Measurements from ENCODE around the gene ZNF273. TPM values are rescaled to one million over a fixed set of nuclear protein-coding genes. Genes with fewer than 3 reads are reported as not detected.

The ZNF273 gene
- total and polyA plus RNA-seq, 10 of the 15 experiments (the other 5 are each of a cell fraction or from before 2014, with no cell fraction given), result 4.8 to 12.3 (median 7.8) TPM

DNA sequence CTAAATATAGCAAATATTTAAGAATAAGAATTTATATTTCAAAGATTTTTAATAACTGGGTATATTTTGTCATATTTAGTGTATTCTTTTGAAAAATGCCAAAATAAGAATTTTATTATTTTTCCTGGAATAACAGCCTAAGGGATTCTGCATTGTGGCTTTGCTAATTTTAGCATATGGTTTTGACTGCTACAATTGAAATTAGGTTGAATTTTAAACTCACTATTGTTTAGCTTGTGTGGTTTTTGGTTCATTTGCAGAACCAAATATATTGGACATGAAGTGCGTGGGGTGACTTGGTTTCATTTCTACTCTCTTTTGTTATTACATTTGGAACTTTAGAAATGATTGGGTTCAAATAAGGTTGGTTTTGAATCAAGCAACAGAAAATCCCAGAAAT, 35.5 kb downstream of the ZNF273 start:
- Histone ChIP-seq H3K36me3 (ENCODE audit: control insufficient read depth in 2 of 2, insufficient read depth in 2 of 2, low read length in 1 of 2) (no peaks in the 10 kb centered on the region), H3K9ac (ENCODE audit: control insufficient read depth, insufficient read depth, low read length) (no peak overlapping the region), H2AFZ (ENCODE audit: control insufficient read depth, low read depth, low read length) (no peak overlapping the region), H3K4me1 (ENCODE audit: control insufficient read depth, insufficient read depth, low read length) (no peaks in the 10 kb centered on the region), H4K20me1 (ENCODE audit: control insufficient read depth, insufficient read depth) (no peaks in the 10 kb centered on the region), H3K79me2 (ENCODE audit: control insufficient read depth, insufficient read depth, low read length) (no peaks in the 10 kb centered on the region), H3K27ac (ENCODE audit: control insufficient read depth, insufficient read depth) (no peak overlapping the region), H3K4me3 (no peak overlapping the region), H3K4me2 (ENCODE audit: control insufficient read depth, insufficient read depth) (no peak overlapping the region), H3K9me3 (replicated peaks; ENCODE audit: control insufficient read depth, insufficient read depth, low read length) (no peaks in the 10 kb centered on the region; the same call in 1 of the 3 replicates), H3K27me3 (replicated peaks in 1 of 2; ENCODE audit: control insufficient read depth in 2 of 2, insufficient read depth in 2 of 2, low read length in 1 of 2) (no peaks in the 10 kb centered on the region)
- intact Hi-C loops (cut with micrococcal nuclease; ENCODE audit: unreplicated experiment), result no loop called here
- no peak for ATAC-seq
- no TSS peak for BruUV-seq (replicated peaks)
- in situ Hi-C loops (cut with MboI), result no loop called here
- no peak for FAIRE-seq
- ChIA-PET SMC1A (ENCODE audit: uncharacterized antibody, unreplicated experiment) (interaction anchor here (1.6 kb wide), 1 partner anchor 12 kb away, joined by 6 read pairs; no protein-coding TSS in a partner anchor), CTCF (interaction anchor here (1.4 to 2.8 kb wide), 2 partner anchors 11 to 12 kb away, joined by 4 to 8 read pairs; no protein-coding TSS in a partner anchor), POLR2A (no interaction called here), RAD21 (ENCODE audit: unreplicated experiment) (interaction anchor here (0.9 kb wide), 1 partner anchor 13 kb away, joined by 3 read pairs; no protein-coding TSS in a partner anchor)
- no peak for DNase-seq (ENCODE audit: low read depth, low spot score)
- 95% methylated on average over 1 of the region's 1 CpG for WGBS (ENCODE audit: insufficient coverage, insufficient replicate concordance, low lambda C conversion rate, missing lambda C conversion rate)
- TF ChIP-seq ASH2L (IDR thresholded peaks at IDR 0.05; ENCODE audit: borderline replicate concordance, low read depth) (no peak), CEBPB (IDR thresholded peaks at IDR 0.05; ENCODE audit: borderline replicate concordance in 1 of 2, low read depth in 2 of 2, low read length in 2 of 2) (no peak), MEF2B (IDR thresholded peaks at IDR 0.05; ENCODE audit: partially characterized antibody, poor library complexity, severe bottlenecking) (peak; percentile 60), BMI1 (IDR thresholded peaks at IDR 0.05; ENCODE audit: borderline replicate concordance) (no peak), RB1 (IDR thresholded peaks at IDR 0.05; ENCODE audit: borderline replicate concordance) (no peak), PAX8 (IDR thresholded peaks at IDR 0.05) (no peak), SREBF2 (IDR thresholded peaks at IDR 0.05; ENCODE audit: low read length) (no peak), NFYA (IDR thresholded peaks at IDR 0.05; ENCODE audit: borderline replicate concordance, low read depth, low read length) (no peak), RFX5 (IDR thresholded peaks at IDR 0.05; ENCODE audit: low read depth, low read length) (no peak), TARDBP (IDR thresholded peaks at IDR 0.05; ENCODE audit: borderline replicate concordance) (no peak), ZNF24 (IDR thresholded peaks at IDR 0.05) (no peak), JUNB (IDR thresholded peaks at IDR 0.05) (peak; percentile 21; the same call in 1 of the 2 replicates), IKZF2 (IDR thresholded peaks at IDR 0.05) (peak; percentile 28 to 59; a peak in 2 of 4 replicates), IKZF1 (conservative IDR thresholded peaks at IDR 0.05) (no peak; the same call in 1 of the 2 replicates), ZNF217 (IDR thresholded peaks at IDR 0.05) (0 out of 2 replicates have a peak, but pooled peaks have one; percentile 22), BCL11A (IDR thresholded peaks at IDR 0.05; ENCODE audit: low read depth, low read length) (no peak), WRNIP1 (IDR thresholded peaks at IDR 0.05; ENCODE audit: borderline replicate concordance, low read depth, low read length) (no peak), RCOR1 (conservative IDR thresholded peaks at IDR 0.05; ENCODE audit: low read depth, low read length) (no peak), MTA2 (IDR thresholded peaks at IDR 0.05; ENCODE audit: low read depth) (peak; percentile 48; the same call in 1 of the 2 replicates), STAT1 (conservative IDR thresholded peaks at IDR 0.05) (no peak), ETV6 (conservative IDR thresholded peaks at IDR 0.05 in 1 of 2, IDR thresholded peaks at IDR 0.05 in 1 of 2; ENCODE audit: borderline replicate concordance in 1 of 2, low read depth in 1 of 2) (no peak), SIN3A (IDR thresholded peaks at IDR 0.05; ENCODE audit: low read depth, low read length) (no peak), TBL1XR1 (IDR thresholded peaks at IDR 0.05; ENCODE audit: low read depth, low read length) (no peak), RAD21 (IDR thresholded peaks at IDR 0.05; ENCODE audit: insufficient read depth, low read depth, low read length) (no peak)
- TF ChIP-seq, protein P1, sequence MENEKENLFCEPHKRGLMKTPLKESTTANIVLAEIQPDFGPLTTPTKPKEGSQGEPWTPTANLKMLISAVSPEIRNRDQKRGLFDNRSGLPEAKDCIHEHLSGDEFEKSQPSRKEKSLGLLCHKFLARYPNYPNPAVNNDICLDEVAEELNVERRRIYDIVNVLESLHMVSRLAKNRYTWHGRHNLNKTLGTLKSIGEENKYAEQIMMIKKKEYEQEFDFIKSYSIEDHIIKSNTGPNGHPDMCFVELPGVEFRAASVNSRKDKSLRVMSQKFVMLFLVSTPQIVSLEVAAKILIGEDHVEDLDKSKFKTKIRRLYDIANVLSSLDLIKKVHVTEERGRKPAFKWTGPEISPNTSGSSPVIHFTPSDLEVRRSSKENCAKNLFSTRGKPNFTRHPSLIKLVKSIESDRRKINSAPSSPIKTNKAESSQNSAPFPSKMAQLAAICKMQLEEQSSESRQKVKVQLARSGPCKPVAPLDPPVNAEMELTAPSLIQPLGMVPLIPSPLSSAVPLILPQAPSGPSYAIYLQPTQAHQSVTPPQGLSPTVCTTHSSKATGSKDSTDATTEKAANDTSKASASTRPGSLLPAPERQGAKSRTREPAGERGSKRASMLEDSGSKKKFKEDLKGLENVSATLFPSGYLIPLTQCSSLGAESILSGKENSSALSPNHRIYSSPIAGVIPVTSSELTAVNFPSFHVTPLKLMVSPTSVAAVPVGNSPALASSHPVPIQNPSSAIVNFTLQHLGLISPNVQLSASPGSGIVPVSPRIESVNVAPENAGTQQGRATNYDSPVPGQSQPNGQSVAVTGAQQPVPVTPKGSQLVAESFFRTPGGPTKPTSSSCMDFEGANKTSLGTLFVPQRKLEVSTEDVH (IDR thresholded peaks at IDR 0.05; ENCODE audit: low read depth, partially characterized antibody), result no peak
